ENCODE results near the gene BICDL1.

BICDL1 gene

DNA sequence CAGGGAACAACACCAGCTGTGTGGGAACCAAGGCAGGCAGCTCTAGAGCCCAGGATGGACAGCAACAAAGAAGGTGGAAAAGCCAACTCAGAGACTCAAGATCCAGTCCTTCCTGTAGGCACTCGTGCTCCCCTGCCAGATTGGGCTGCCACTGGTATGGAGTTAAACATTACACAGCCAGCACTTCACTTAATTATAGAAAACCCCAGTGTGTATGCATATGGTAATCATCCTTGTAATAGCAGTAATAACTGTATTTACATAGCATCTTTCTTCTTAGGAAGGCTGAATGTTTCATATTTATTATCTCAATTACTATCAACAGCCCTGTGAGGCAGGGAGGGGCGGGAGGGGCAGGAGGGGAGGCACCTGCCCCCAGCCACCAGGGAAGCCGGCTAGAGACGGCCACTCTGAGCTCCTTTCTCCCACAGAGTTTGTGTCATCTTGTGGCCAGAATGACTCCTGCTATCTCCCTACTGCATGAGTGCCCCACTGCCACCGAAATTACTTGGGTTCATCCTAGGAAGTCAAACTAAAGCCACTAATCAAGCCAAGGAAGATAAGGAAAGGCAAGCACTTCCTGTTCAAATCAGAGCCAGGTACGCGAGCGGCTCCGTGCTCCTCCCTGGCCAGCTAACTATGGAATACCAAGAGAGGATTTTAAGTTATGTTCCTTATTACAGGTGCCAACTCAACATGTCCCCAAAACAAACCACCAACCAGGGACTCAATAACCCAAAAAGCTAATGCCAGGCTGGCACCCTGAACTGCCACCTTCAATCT, 143.2 kb downstream of the BICDL1 start:
- no peak for DNase-seq

DNA sequence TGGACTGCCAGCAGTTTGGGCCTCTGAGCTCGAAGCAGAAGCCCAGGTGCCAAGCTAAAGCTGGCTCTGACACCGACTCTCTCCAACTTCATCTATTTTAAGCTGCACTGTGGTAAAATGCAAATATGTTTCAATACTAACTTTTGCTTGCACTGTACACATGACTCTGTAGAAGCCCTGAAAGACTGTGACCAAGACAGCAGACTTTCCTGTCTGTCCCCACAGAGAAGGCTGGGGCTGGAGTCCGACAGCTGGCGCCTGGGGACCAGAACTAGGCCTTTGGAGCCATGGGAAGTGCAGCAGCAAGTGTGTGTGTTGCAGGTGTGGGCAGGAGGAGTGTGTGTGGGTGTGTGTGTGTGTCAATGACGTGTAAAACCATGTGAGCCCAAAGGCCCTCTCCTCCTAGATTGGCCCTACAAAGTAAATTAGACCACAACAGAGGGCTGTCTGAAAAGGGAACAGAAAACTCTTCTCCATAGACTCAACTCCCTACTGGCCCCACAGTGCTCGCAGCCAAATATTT, 143.9 kb downstream of the BICDL1 start:
- no peak for DNase-seq

DNA sequence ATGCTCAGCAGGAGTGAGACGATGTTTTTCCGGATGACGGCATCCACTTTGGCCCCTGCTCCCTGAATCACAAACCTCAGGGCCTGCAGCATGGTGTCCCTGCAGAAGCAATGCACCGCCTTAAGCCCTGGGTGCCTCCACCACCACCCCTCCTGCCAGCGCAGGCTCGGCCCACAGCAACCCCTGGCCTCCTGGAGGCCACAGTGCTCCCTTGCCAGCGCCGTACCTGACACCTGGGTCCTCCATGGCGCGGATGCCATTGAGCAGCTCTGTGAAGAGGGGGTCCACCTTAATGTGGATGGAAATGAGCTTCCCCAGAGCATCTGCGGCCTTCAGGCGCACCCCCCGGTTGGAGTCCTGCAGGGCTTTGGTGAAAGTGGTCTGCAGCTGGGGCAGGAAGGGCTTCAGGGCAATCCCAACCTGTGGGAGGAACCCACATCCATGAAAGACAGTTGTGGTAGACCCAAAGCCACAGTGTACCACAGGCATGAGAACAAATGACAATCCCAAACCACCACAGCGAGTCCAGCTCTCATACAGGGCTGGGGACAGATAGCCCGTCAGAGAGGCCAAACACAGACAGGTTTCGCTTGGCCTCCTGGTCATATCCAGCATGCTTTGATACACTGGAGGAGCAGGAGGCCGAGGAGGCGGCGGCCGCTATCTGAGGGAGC, 145.4 kb downstream of the BICDL1 start:
- DNase-seq = no peak

DNA sequence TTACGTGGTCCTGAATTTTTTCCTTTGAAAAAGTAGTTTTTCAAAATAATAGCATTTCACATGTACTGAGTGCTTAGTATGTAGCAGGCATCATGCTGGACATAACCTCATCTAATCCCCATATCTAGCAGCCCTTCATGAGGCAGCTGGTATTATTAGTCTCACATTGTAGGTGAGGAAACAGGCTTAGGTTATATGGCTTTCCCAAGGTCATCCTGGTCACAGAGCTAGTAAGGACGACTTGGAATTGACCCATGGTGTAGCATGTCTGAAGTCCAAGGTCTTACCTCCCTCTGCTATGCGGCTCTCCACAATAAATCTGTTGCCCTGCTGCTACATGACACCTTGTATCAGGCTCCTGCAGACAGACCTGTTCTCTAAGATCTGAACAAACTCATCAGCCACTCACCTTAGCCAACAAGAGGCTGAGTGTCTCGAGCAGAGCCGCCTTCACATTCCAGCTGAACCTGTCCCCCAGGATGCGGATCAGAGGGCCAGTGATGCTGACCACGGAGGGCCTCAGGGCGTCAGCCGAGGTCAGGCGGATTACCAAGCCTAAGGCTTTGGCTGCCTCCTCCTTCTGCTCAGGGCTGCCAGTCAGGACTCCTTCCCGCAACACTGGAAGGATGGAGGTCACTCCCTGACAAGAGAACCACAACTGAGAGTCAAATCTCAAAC, 147.2 kb downstream of the BICDL1 start:
- DNase-seq = no peak

DNA sequence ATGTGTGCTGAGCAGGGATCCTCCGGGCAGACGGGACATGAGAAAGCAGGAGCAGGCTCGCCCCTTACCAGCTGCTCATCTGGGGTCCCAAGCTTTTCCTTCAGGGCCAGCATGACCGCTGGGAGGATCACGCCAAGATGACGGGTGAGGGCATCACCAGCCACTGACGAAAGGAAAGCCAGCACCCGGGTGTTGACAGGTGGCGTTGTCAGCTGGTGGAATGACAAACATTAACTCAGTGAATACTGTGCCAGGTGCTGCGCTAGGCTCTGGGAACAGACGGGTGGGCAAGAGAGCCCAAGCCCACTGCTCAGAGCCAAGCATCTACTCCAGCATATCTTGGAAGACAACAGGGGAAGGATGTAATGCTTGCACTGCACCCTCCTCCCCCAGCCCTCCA, 148.8 kb downstream of the BICDL1 start:
- DNase-seq = no peak

DNA sequence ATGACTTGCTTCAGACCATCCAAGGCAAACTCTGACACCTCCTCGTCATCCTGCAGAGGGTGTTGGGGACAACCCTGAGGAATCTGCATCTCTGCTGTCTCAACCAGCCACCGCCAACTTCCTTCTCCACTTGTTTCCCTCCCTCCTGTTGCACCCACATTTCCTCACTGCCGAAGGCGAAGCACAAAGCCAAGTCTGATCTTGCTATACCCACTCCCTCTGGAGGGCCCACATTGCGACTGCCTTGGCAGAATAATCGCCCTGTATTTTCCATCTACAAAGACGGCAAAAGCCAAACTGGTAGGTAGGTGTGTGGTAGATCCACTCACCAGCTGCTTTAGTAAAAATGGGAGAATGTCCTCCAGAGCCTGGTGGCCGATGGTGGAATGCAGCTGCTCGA, 149.3 kb downstream of the BICDL1 start:
- DNase-seq = no peak

DNA sequence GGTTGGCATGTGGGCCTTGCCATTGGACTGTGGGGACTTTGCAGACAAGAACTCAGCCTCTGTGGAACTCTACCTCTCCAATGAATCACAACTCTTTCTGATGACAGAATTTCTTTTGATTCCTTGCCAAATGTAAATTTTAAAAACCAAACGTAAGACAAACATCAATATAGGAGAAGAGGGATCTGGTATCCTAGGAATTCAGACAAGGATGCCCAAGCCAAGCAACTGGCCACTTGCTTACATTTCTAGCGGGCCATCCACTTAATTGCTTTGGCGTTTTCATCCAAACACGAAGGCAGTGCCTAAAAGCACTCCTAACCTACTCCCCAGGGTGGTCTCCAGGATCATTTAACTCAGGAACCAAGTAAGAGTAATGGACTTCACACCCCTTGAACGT, 150.9 kb downstream of the BICDL1 start:
- no peak for DNase-seq

DNA sequence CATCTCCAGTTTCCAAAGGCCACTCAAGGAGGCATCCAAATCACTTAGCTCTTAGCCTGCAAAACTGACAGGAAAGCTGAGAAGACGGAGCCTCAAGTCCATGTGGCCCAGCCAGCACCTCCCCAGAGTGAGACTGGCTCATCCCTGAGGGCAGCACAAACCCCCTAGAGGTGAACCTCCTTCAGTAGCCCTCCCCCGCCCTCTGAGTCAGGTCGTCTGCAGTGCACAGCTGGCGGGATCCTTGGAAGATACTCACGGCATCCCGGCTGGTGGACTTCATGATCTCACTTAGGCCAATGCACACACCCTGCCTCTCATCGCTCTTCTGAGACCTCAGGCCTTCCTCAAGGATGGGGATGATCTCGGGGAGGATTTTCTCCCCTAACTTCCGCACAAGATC, 151.6 kb downstream of the BICDL1 start:
- no peak for DNase-seq

DNA sequence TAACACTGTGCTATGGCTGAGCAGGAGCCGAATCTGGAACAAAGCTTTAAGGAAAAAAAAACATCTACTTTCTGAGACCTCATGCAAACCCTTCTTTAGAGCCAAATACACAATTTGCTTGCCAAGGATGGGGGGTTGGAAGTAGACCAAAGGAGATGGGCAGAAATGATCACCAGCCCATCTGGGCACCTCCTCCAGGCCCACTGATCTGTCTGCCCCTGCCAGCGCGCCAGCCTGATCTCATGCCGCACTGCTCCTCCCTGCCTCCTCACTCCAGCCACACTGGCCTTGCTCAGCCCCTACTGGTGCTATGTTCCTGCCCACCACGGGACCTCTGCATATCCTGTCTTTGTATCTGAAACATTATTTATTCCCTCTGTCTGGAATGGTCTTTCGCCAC, 152.3 kb downstream of the BICDL1 start:
- no peak for DNase-seq

DNA sequence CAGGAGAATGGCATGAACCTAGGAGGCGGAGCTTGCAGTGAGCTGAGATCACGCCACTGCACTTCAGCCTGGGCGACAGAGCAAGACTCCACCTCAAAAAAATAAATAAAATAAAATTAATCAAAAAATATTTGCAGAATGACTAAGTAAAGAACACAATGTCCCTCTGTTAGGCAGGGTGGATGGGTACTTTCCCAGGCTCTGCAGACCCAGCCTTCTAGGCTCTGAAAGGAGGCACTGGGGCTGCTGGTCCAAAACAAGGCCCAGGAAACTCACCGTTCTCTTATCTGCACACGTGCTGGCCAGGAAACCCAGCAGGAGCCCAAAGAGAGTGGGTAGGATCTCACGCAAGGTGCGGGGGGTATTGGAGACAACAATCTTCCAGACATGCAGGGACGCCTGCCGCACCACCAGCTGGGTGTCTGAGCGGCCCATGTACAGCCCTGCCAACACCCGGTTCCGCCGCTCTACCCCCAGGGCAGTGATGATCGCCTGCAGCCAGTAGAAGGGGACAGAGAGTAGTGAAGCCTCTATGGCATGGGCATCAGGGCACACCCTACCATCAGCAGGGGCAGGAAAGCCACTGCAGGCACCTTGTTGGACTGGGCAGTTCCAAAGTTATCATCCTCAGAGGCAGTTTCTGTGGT, 153.3 kb downstream of the BICDL1 start:
- DNase-seq = no peak

Data from CD4-positive, alpha-beta T cell treated with Interferon alpha-2 for 1 hour (primary cell).